ENCODE results near the gene OLR1.

DNA sequence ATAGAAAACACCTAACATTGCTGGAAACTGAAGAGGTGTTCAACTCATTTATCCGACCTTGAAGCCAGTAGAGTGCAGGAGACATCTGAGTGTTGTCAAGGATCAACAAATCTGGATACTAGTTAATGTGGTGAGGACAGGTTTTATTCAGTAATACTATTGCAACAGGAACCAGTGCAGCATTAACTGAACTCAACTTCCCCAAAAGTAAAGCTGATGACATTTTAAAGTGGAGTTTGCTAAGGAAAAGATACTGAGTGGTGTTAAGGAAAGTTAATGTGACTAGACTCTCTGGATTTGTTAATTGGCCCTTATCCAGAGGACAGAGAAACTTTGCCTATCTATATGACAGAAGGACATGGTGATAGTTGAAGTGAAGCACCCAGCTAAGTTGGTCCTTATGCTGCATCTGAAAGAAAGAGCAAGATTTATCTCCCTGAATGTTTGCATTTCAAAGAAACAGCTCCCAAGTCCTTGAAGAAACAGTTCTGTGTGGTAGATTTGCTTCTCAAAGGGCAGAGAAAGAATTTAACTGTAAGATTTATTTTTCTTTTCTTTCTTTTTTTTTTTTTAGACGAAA is 40.7 kb downstream of the OLR1 start:
- no peak for TF ChIP-seq POLR2AphosphoS5 (IDR thresholded peaks at IDR 0.05; ENCODE audit: insufficient read depth, low read depth, low read length)
- TF ChIP-seq POLR2A (IDR thresholded peaks at IDR 0.05; ENCODE audit: low read depth, low read length): no peak
- TF ChIP-seq, protein P1, sequence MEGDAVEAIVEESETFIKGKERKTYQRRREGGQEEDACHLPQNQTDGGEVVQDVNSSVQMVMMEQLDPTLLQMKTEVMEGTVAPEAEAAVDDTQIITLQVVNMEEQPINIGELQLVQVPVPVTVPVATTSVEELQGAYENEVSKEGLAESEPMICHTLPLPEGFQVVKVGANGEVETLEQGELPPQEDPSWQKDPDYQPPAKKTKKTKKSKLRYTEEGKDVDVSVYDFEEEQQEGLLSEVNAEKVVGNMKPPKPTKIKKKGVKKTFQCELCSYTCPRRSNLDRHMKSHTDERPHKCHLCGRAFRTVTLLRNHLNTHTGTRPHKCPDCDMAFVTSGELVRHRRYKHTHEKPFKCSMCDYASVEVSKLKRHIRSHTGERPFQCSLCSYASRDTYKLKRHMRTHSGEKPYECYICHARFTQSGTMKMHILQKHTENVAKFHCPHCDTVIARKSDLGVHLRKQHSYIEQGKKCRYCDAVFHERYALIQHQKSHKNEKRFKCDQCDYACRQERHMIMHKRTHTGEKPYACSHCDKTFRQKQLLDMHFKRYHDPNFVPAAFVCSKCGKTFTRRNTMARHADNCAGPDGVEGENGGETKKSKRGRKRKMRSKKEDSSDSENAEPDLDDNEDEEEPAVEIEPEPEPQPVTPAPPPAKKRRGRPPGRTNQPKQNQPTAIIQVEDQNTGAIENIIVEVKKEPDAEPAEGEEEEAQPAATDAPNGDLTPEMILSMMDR (IDR thresholded peaks at IDR 0.05; ENCODE audit: extremely low read depth in 1 of 2, insufficient read depth in 1 of 2, low read depth in 1 of 2, low read length in 2 of 2): no peak

Measured in endothelial cell of umbilical vein (primary cell).